22Rv1 (cell line): ENCODE measurements around the gene ABHD18.

Source experiments
- CTCF ChIP-seq: fragments of 450-650 bp; IDR thresholded peaks from 2 replicates; pipeline ENCODE4 v1.5.1; 2017; ENCODE audit warnings: mild to moderate bottlenecking
- ZFX ChIP-seq: fragments of 450-650 bp; IDR thresholded peaks from 2 replicates; pipeline ENCODE4 v1.6.1; 2017; ENCODE audit warnings: antibody characterized with exemption, borderline replicate concordance

GRCh38 chr4:127965062-127965802, at the start of gene ABHD18, which contains the start of gene MFSD8:
- TF ChIP-seq CTCF (peak; percentile 42), ZFX (no peak)
